CD4-positive, alpha-beta T cell treated with Interleukin-21 for 1 hour (primary cell): ENCODE data around the gene FGL2.
"Not testable (repeated sequence)": the region's sequence is repeated elsewhere in the genome, so short reads cannot be mapped to it uniquely, and the experiment has no call there.

Experiments used
- DNase-seq: peaks from one replicate; pipeline ENCODE4 v3.0.0-alpha.2; 2020

The FGL2 gene

DNA sequence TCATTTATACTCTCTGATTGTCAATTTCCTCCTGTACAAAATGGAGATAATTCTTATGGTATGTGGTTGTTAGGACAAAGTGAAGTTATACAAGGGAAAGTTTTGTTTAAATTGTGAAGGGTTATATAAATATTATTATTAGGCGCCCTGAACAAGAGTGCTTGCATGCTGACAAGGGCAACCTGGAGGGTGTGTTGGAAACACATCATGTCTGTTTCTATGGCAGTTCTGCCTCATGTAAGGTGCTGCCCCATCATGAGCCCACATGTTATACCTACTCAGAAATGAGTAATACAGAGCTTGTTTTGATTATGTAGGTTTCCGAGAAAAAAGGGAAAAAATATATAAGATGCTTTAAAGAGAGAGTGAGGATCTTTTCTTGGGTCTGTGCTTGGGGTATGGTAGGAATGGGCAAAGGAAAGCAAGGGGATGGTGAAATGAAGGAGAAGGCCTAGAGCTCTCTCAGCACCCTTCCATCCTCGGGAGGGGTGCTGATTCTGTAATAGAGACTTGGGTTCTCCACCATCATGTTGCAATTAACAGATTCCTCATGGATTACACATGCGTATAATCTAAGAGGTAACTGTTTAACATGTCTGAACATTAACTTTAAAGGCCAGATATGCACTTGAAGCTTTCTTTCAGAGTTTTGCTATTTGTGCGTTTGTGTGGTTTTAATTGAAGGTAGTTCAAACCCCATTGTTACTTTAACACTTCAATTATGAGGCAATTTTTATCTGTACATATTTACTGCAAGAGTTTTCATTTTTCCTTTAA is 43.8 kb downstream of the FGL2 start:
- not testable (repeated sequence) for DNase-seq

- DNase-seq, result peak; percentile 6
Measured at GRCh38 chr7:77154917-77155464, 44.6 kb downstream of the FGL2 start.

DNA sequence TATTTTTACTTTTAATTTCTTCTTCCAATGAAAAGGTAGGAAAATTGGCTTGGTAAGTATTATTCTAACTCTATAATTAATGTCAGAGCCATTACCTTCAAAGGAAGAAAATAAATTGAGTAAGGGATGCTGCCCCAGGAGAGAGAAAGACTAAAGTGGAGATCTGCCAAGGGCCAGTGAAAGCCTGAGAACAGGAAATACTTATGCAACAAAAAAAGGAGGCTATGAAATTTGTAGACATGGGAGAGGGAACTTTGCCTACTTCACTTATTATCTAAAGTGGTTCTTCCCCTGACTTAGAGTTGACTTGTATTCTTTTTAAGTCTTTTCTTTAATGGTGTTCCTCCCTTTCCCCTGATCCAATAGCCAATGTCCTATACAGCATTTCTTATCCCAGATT is 47.4 kb downstream of the FGL2 start:
- not testable (repeated sequence) for DNase-seq
